Thoracic aorta endothelial cell (primary cell): ENCODE results near the gene NOSTRIN. TPM values are rescaled to one million over a fixed set of nuclear protein-coding genes. Genes with fewer than 3 reads are reported as not detected.

Experiments
- total RNA-seq: library from RNA; depleted of rRNA; stranded (reverse); fragments of >200 nt; gene quantifications from 2 replicates; pipeline ENCODE4 v1.2.3, GENCODE V29; 2012

Gene NOSTRIN
- 0.07 and 3.5 TPM in 2 replicates for total RNA-seq

GRCh38 chr2:168801961-168802858, at the start of gene NOSTRIN:
NOSTRIN (plus strand) TSS chr2:168802637; CDS start chr2:168802647, 10 bp downstream.

GRCh38 chr2:168890006-168890782, 87.8 kb downstream of the NOSTRIN start, which contains the start of gene SPC25:
SPC25 (minus strand) TSS chr2:168890430; CDS start chr2:168889519, 911 bp downstream.

GRCh38 chr2:168901003-168901402, 98.6 kb downstream of the NOSTRIN start, which contains the start of gene G6PC2:
G6PC2 (plus strand) TSS chr2:168901291; CDS start chr2:168901332, 41 bp downstream.

Other genes with a start within 250 kb of the NOSTRIN start
- gene SPC25, start 87.8 kb downstream of the NOSTRIN start, total RNA-seq, result 16.4 and 21.7 TPM in 2 replicates
- gene G6PC2, start 98.7 kb downstream of the NOSTRIN start, total RNA-seq, result not detected in 2 replicates
- gene ABCB11, start 228.7 kb downstream of the NOSTRIN start, total RNA-seq, result 0.50 and 0.53 TPM in 2 replicates